Suprapubic skin (tissue), 3 donors: Measurements from ENCODE around the gene C15orf39.

Experiments
- CTCF ChIP-seq, 2 donors: fragments of 200-600 bp in 1 of 2; fragments of 450-650 bp in 1 of 2; sonication (generic) in 1 of 2; IDR thresholded peaks; one replicate each; pipeline ENCODE4 v1.5.1; 2016 to 2019; ENCODE audit warnings: antibody characterized with exemption in 2 of 2, mild to moderate bottlenecking in 1 of 2, moderate library complexity in 1 of 2
- POLR2A ChIP-seq, 2 donors: fragments of 450-650 bp; IDR thresholded peaks; one replicate each; pipeline ENCODE4 v1.6.1; 2017; ENCODE audit warnings: antibody characterized with exemption in 2 of 2, mild to moderate bottlenecking in 2 of 2, moderate library complexity in 2 of 2

DNA sequence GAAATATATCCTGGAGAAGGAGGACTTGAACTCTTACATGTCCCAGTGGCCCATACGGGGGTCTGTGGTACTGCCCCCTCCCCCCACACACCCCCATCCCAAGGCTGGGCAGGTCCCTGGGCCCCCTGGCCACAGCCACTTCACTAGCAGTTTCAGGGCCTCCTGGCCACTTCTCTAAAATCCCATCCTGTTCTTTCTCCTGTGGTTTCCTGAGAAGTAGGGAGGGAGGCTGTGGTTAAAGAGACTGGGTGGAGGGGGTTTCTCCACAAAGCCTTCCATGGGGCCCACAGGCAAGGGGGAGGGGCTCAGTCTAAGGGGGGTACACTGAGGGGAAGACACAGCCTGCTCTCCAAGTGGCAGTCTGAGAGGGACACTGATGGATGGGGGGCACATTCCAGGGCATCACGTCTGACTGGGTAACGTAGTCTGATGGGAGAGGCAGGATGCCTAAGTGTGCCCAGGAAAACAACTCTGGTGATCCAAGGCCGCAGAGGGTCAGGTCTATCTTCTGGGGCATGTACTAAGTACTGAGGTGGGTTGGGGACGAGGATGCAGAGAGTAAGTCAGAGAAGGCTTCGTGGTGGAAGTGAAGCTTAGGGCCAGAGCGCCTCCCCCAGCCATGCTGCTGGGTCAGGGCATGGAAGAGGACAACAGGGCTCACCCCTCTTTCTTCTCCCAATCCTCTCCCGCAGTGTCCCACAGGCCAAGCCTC lies 48.0 kb upstream of the C15orf39 start:
- TF ChIP-seq POLR2A (IDR thresholded peaks at IDR 0.05) (no peak), CTCF (IDR thresholded peaks at IDR 0.05) (no peak)
